Endothelial cell (in vitro differentiated cells): ENCODE results near the gene NELFA. TPM values are rescaled to one million over a fixed set of nuclear protein-coding genes. Genes with fewer than 3 reads are reported as not detected.

Experiments
- DNase-seq: peaks from one replicate; pipeline ENCODE4 v3.0.0; 2021; ENCODE audit warnings: low spot score
- H3K27ac Mint-ChIP-seq: one replicate; pipeline ENCODE4 v1.8.0; 2021; ENCODE audit warnings: mixed read lengths, inconsistent platforms; ENCODE audit not compliant: unreplicated experiment
- H3K27me3 Mint-ChIP-seq: one replicate; pipeline ENCODE4 v1.8.0; 2021; ENCODE audit warnings: mild to moderate bottlenecking, moderate library complexity, mixed read lengths, inconsistent platforms; ENCODE audit not compliant: unreplicated experiment
- H3K36me3 Mint-ChIP-seq: one replicate; pipeline ENCODE4 v1.8.0; 2021; ENCODE audit warnings: mild to moderate bottlenecking, low read depth, mixed read lengths, inconsistent platforms; ENCODE audit not compliant: unreplicated experiment
- H3K4me1 Mint-ChIP-seq: one replicate; pipeline ENCODE4 v1.8.0; 2021; ENCODE audit warnings: mild to moderate bottlenecking, mixed read lengths, inconsistent platforms; ENCODE audit not compliant: unreplicated experiment
- H3K4me3 Mint-ChIP-seq: one replicate; pipeline ENCODE4 v1.8.0; 2021; ENCODE audit warnings: mild to moderate bottlenecking, mixed read lengths, inconsistent platforms; ENCODE audit not compliant: unreplicated experiment
- H3K9me3 Mint-ChIP-seq: one replicate; pipeline ENCODE4 v1.8.0; 2021; ENCODE audit warnings: mixed read lengths, inconsistent platforms; ENCODE audit not compliant: unreplicated experiment
- CTCF ChIP-seq: fragments of 200-600 bp; sonication (generic); IDR thresholded peaks from one replicate; pipeline ENCODE4 v1.5.0; 2021; ENCODE audit warnings: antibody characterized with exemption; ENCODE audit not compliant: unreplicated experiment
- total RNA-seq: library from RNA; stranded (reverse); fragmentation: NEBNext Ultra II Directional; extraction: Animal tissue kit (Norgen Biotek cat#: 25700); gene quantifications from one replicate; pipeline ENCODE4 v1.2.1, GENCODE V29; 2021; ENCODE audit not compliant: unreplicated experiment

The NELFA gene
- total RNA-seq, 1 donor from 2014 or later, result 30.2 TPM

DNA sequence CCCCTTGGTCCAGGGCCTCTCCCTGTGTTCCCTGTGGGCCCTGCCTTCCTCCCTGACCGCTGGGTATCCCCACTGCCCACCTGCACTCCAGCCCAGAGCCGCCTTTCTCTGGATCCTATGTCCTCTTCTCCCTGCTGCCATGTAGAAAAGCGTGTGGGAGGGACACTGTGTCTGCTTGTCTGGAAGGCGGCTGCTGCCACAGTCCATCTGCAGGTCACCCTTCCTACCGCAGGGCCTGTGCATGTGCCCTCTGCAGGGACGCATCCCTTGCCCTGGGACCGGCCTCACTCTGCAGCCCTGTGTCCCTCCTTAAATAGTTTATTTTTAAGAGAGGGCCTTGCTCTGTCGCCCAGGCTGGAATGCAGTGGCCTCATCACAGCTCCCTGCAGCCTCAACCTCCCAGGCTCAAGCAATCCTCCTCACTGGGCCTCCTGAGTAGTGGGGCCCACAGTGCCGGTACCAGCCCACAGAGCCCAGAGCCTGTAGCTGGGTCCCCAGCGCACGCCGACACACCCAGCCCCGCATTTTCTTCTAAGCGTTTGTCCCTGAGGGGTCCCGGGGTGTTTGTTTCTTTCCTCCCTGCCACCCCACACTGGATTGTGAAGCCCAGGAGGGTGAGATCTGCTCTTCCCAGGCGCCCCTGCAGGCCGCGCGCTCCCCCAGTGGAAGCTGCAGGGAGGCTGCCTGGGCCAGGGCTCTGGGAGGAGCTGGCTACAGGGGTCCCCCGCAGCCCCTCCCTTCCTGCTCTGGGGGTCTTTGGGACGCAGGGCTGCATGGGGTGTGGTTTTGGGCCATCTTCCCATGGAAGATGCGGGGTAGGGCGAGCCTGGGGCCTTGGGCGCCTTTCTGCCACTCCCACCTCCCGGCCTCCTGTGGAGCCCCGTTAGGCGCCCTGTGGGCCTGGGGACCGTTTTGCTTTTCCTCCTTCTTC lies 37.5 kb upstream of the NELFA start:
- no peaks in the 10 kb centered on the region for H3K4me1 Mint-ChIP-seq
- H3K36me3 Mint-ChIP-seq, result no peaks in the 10 kb centered on the region
- TF ChIP-seq CTCF, result no peak
- no peak overlapping the region for H3K4me3 Mint-ChIP-seq
- H3K9me3 Mint-ChIP-seq, result no peaks in the 10 kb centered on the region
- no peak for DNase-seq
- no peaks in the 10 kb centered on the region for H3K27me3 Mint-ChIP-seq
- no peak overlapping the region for H3K27ac Mint-ChIP-seq

- no peak for DNase-seq
- H3K4me1 Mint-ChIP-seq, result no peaks in the 10 kb centered on the region
- H3K27me3 Mint-ChIP-seq, result no peaks in the 10 kb centered on the region
- no peak overlapping the region for H3K4me3 Mint-ChIP-seq
- H3K9me3 Mint-ChIP-seq, result no peaks in the 10 kb centered on the region
- no peak overlapping the region for H3K27ac Mint-ChIP-seq
- no peak for TF ChIP-seq CTCF
- H3K36me3 Mint-ChIP-seq, result no peaks in the 10 kb centered on the region
Observed at GRCh38 chr4:2045518-2045951, 36.8 kb upstream of the NELFA start.

DNA sequence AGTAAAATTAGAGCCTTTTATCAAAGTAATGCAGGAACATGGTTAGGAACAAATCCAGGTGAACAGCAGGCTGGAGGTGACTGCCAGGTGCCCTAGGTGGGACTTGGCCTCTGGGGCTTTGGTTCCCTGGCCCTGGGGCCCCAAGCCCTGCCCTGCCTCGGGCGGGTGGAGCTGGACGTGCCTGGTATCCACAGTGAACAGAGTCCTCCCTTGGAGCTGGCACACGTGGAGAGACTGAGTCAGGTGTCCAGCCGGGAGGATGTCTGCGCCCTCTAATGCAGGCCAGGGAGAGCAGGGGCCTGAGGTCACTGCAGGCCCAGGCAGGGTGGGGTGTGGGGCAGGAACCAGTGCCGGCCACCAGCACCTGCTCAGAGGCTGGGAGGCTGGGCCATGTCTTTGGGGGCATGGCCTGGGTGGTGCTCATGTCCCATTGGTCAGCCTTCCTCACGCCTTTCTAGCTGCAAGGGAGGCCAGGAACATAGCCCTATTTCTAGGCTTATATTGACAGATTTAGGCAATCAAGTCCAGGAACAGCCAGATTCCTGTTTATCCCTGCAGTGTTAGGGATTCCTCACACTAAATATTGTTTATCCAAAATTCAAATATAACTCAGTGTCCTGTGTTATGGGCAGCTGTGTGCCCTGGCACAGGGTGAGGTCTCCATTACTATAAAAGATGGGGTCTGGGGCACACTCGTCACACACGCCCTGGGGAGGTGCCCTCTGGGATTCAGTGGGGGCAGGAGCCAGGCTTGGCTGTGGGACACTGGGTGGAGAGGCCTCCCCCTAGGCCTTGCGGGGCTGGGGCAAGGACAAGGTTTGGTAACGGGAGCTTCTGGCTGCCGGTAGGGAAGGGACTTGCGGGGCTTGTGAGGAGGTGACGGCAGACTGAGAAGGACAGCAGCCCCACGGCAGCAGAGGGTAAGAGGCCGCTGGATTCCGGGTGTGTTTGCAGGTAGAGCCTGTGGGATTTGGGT lies 36.1 kb upstream of the NELFA start:
- Mint-ChIP-seq H3K4me1 (no peaks in the 10 kb centered on the region), H3K4me3 (no peak overlapping the region), H3K9me3 (no peaks in the 10 kb centered on the region), H3K27ac (no peak overlapping the region), H3K27me3 (peaks cover 3% of the 10 kb centered on the region), H3K36me3 (peaks cover 2% of the 10 kb centered on the region)
- DNase-seq, result no peak
- TF ChIP-seq CTCF, result no peak

GRCh38 chr4:2044119-2044485 lies 35.3 kb upstream of the NELFA start:
- TF ChIP-seq CTCF, result no peak
- Mint-ChIP-seq H3K36me3 (peaks cover 4% of the 10 kb centered on the region), H3K4me1 (no peaks in the 10 kb centered on the region), H3K27ac (no peak overlapping the region), H3K9me3 (no peaks in the 10 kb centered on the region), H3K27me3 (peaks cover 5% of the 10 kb centered on the region), H3K4me3 (no peak overlapping the region)
- no peak for DNase-seq
